Esophagus muscularis mucosa (tissue), 3 donors: ENCODE results near the gene PPM1G.

Source experiments
- CTCF ChIP-seq, 3 experiments: fragments of 200-600 bp in 2 of 3; fragments of 450-650 bp in 1 of 3; sonication (generic) in 2 of 3; IDR thresholded peaks; one replicate each; pipeline ENCODE4 v1.5.1; 2017 to 2019; ENCODE audit warnings: antibody characterized with exemption in 3 of 3, mild to moderate bottlenecking in 2 of 3, moderate library complexity in 1 of 3
- POLR2A ChIP-seq: fragments of 450-650 bp; IDR thresholded peaks from one replicate; pipeline ENCODE4 v1.6.1; 2017; ENCODE audit warnings: antibody characterized with exemption, moderate library complexity, mild to moderate bottlenecking, low read depth
- POLR2AphosphoS5 ChIP-seq, 2 donors: sonication (generic); formaldehyde crosslinking; IDR thresholded peaks; one replicate each; pipeline ENCODE4 v1.6.1; 2017; ENCODE audit warnings: antibody characterized with exemption in 2 of 2

- TF ChIP-seq POLR2AphosphoS5 (IDR thresholded peaks at IDR 0.05) (peak in 1 of 2 donors; percentile 49), CTCF (IDR thresholded peaks at IDR 0.05) (no peak), POLR2A (no peak)
Observed at GRCh38 chr2:27379836-27380625, 29.4 kb downstream of the PPM1G start.
